HEK293 (cell line): Measurements from ENCODE around the gene CCL8.

Experiments used
- CTCF ChIA-PET: fragments of 350-600 bp; formaldehyde crosslinking; extraction: SDS; loops from one replicate; lab custom pipeline; 2021; ENCODE audit warnings: antibody characterized with exemption; lab: Yijun Ruan, JAX
- POLR2A ChIA-PET: fragments of 300-600 bp; formaldehyde crosslinking; extraction: SDS; loops from one replicate; lab custom pipeline; 2020; ENCODE audit warnings: antibody characterized with exemption, inconsistent platforms; lab: Yijun Ruan, JAX
- H3K27ac ChIP-seq: fragments of 200-500 bp; sonication (Bioruptor generic); 2 replicates; pipeline ENCODE4 v1.5.1; 2014; ENCODE audit warnings: low read depth, low read length, control low read depth, inconsistent platforms; ENCODE audit errors: extremely low read depth
- H3K36me3 ChIP-seq, 2 experiments: fragments of 200-500 bp in 1 of 2; sonication (Bioruptor generic) in 1 of 2; 1 replicate in 1 of 2; 2 replicates in 1 of 2; pipeline ENCODE4 v1.5.1; 2014 to 2017; ENCODE audit warnings: inconsistent platforms in 2 of 2, low read length in 2 of 2; ENCODE audit not compliant: control insufficient read depth in 2 of 2, insufficient read depth in 1 of 2
- H3K4me1 ChIP-seq: fragments of 200-500 bp; sonication (Bioruptor generic); 2 replicates; pipeline ENCODE4 v1.5.1; 2014; ENCODE audit warnings: mild to moderate bottlenecking, low read length, inconsistent platforms; ENCODE audit not compliant: control insufficient read depth, insufficient read depth
- H3K4me3 ChIP-seq: 2 replicates; pipeline ENCODE4 v1.5.1; 2011; ENCODE audit warnings: low read depth, mild to moderate bottlenecking, control low read depth, low read length, moderate library complexity
- H3K9me3 ChIP-seq: fragments of 200-500 bp; sonication (Bioruptor generic); 2 replicates; pipeline ENCODE4 v1.5.1; 2014; ENCODE audit warnings: low read depth, low read length, inconsistent platforms; ENCODE audit not compliant: control insufficient read depth, insufficient read depth
- EGR2 ChIP-seq: fragments of 450-650 bp; formaldehyde crosslinking; IDR thresholded peaks from 2 replicates; pipeline ENCODE4 v1.5.1; 2016; ENCODE audit warnings: low read depth, missing biosample characterization, missing genetic modification characterization
- KLF10 ChIP-seq: fragments of 450-650 bp; IDR thresholded peaks from 2 replicates; pipeline ENCODE4 v1.5.1; 2018; ENCODE audit warnings: missing biosample characterization, mild to moderate bottlenecking, missing genetic modification characterization
- SCRT2 ChIP-seq: fragments of 450-650 bp; formaldehyde crosslinking; IDR thresholded peaks from 2 replicates; pipeline ENCODE4 v1.5.1; 2016; ENCODE audit warnings: missing biosample characterization, missing genetic modification characterization
- ZBTB17 ChIP-seq: fragments of 450-650 bp; formaldehyde crosslinking; IDR thresholded peaks from 2 replicates; pipeline ENCODE4 v1.5.1; 2016; ENCODE audit warnings: missing biosample characterization, missing genetic modification characterization
- ZBTB6 ChIP-seq: fragments of 450-650 bp; formaldehyde crosslinking; IDR thresholded peaks from 2 replicates; pipeline ENCODE4 v1.5.1; 2017; ENCODE audit warnings: missing biosample characterization, missing genetic modification characterization
- ZFHX2 ChIP-seq: fragments of 450-650 bp; formaldehyde crosslinking; conservative IDR thresholded peaks from 2 replicates; pipeline ENCODE4 v1.5.1; 2016; ENCODE audit warnings: missing biosample characterization, missing genetic modification characterization
- ZFP37 ChIP-seq: fragments of 450-650 bp; formaldehyde crosslinking; IDR thresholded peaks from 2 replicates; pipeline ENCODE4 v1.5.1; 2016; ENCODE audit warnings: missing biosample characterization, missing genetic modification characterization
- ZNF157 ChIP-seq: fragments of 450-650 bp; formaldehyde crosslinking; IDR thresholded peaks from 2 replicates; pipeline ENCODE4 v1.5.1; 2016; ENCODE audit warnings: missing biosample characterization, missing genetic modification characterization
- ZNF169 ChIP-seq: fragments of 450-650 bp; formaldehyde crosslinking; IDR thresholded peaks from 2 replicates; pipeline ENCODE4 v1.5.1; 2016; ENCODE audit warnings: missing biosample characterization, missing genetic modification characterization
- ZNF18 ChIP-seq: fragments of 450-650 bp; formaldehyde crosslinking; IDR thresholded peaks from 2 replicates; pipeline ENCODE4 v1.5.1; 2016; ENCODE audit warnings: missing biosample characterization, missing genetic modification characterization
- ZNF2 ChIP-seq: fragments of 450-650 bp; formaldehyde crosslinking; IDR thresholded peaks from 2 replicates; pipeline ENCODE4 v1.5.1; 2016; ENCODE audit warnings: missing biosample characterization, missing genetic modification characterization
- ZNF26 ChIP-seq: fragments of 450-650 bp; formaldehyde crosslinking; IDR thresholded peaks from 2 replicates; pipeline ENCODE4 v1.5.1; 2016; ENCODE audit warnings: missing biosample characterization, missing genetic modification characterization
- ZNF266 ChIP-seq: fragments of 450-650 bp; formaldehyde crosslinking; IDR thresholded peaks from 2 replicates; pipeline ENCODE4 v1.5.1; 2016; ENCODE audit warnings: missing biosample characterization, missing genetic modification characterization, low read depth
- ZNF274 ChIP-seq, 2 experiments: fragments of 200-500 bp in 1 of 2; fragments of 450-650 bp in 1 of 2; sonication (Bioruptor generic) in 1 of 2; formaldehyde crosslinking in 1 of 2; IDR thresholded peaks; 2 replicates each; pipeline versions ENCODE4 v1.5.1 to v1.6.1; 2014 to 2016; ENCODE audit warnings: borderline replicate concordance in 1 of 2, inconsistent platforms in 1 of 2, low read length in 1 of 2, missing biosample characterization in 1 of 2, missing genetic modification characterization in 1 of 2
- ZNF324 ChIP-seq: fragments of 450-650 bp; formaldehyde crosslinking; IDR thresholded peaks from 2 replicates; pipeline ENCODE4 v1.5.1; 2016; ENCODE audit warnings: missing biosample characterization, missing genetic modification characterization
- ZNF398 ChIP-seq: fragments of 450-650 bp; formaldehyde crosslinking; IDR thresholded peaks from 2 replicates; pipeline ENCODE4 v1.5.1; 2017; ENCODE audit warnings: missing biosample characterization, missing genetic modification characterization
- ZNF521 ChIP-seq: fragments of 450-650 bp; formaldehyde crosslinking; IDR thresholded peaks from 2 replicates; pipeline ENCODE4 v1.5.1; 2017; ENCODE audit warnings: missing biosample characterization, mild to moderate bottlenecking, missing genetic modification characterization
- ZNF585B ChIP-seq: fragments of 450-650 bp; formaldehyde crosslinking; IDR thresholded peaks from 2 replicates; pipeline ENCODE4 v1.5.1; 2016; ENCODE audit warnings: missing biosample characterization, missing genetic modification characterization
- ZNF664 ChIP-seq: fragments of 450-650 bp; formaldehyde crosslinking; IDR thresholded peaks from 2 replicates; pipeline ENCODE4 v1.5.1; 2016; ENCODE audit warnings: missing biosample characterization, missing genetic modification characterization
- ZSCAN23 ChIP-seq: fragments of 450-650 bp; formaldehyde crosslinking; IDR thresholded peaks from 2 replicates; pipeline ENCODE4 v1.5.1; 2016; ENCODE audit warnings: missing biosample characterization, missing genetic modification characterization
- TF ChIP-seq, protein P1 (sequence below): fragments of 450-650 bp; formaldehyde crosslinking; optimal IDR thresholded peaks from 2 replicates; pipeline ENCODE3; 2016; ENCODE audit warnings: missing biosample characterization, mild to moderate bottlenecking, missing genetic modification characterization

The CCL8 gene

GRCh38 chr17:34357398-34357797 is 38.2 kb downstream of the CCL8 start:
- H3K27ac ChIP-seq: no peak overlapping the region
- no peak for TF ChIP-seq ZFHX2 (tag by site-specific recombination)
- TF ChIP-seq ZNF169: no peak
- no peak for TF ChIP-seq KLF10
- TF ChIP-seq SCRT2: no peak
- TF ChIP-seq ZSCAN23: no peak
- no peak for TF ChIP-seq ZNF521 (tag by site-specific recombination)
- no peak for TF ChIP-seq ZNF18 (tag by site-specific recombination)
- no peak for TF ChIP-seq ZNF157 (tag by site-specific recombination)
- no peak for TF ChIP-seq ZBTB17 (tag by site-specific recombination)
- no peak for TF ChIP-seq ZNF266 (tag by site-specific recombination)
- no peak for TF ChIP-seq ZNF274 (IDR thresholded peaks at IDR 0.05; ENCODE audit: low read length)
- no peak for TF ChIP-seq ZNF274 (tag by site-specific recombination; IDR thresholded peaks at IDR 0.05; ENCODE audit: borderline replicate concordance)
- TF ChIP-seq ZNF664: no peak
- no peak for TF ChIP-seq ZNF324 (tag by site-specific recombination)
- TF ChIP-seq, protein P1, sequence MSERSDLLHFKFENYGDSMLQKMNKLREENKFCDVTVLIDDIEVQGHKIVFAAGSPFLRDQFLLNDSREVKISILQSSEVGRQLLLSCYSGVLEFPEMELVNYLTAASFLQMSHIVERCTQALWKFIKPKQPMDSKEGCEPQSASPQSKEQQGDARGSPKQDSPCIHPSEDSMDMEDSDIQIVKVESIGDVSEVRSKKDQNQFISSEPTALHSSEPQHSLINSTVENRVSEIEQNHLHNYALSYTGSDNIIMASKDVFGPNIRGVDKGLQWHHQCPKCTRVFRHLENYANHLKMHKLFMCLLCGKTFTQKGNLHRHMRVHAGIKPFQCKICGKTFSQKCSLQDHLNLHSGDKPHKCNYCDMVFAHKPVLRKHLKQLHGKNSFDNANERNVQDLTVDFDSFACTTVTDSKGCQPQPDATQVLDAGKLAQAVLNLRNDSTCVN (tag by site-specific recombination): no peak
- TF ChIP-seq EGR2 (tag by site-specific recombination): no peak
- TF ChIP-seq ZNF398: no peak
- TF ChIP-seq ZFP37 (tag by site-specific recombination): no peak
- TF ChIP-seq, all 188 proteins: peak for 0
- no peaks in the 10 kb centered on the region for H3K9me3 ChIP-seq
- H3K4me3 ChIP-seq: no peak overlapping the region
- no peaks in the 10 kb centered on the region for H3K4me1 ChIP-seq
- no peaks in the 10 kb centered on the region for H3K36me3 ChIP-seq
- POLR2A ChIA-PET: no interaction called here
- CTCF ChIA-PET: interaction anchor here (1.0 to 13.9 kb wide), 4 partner anchors 39 to 186 kb away, joined by 4 to 578 read pairs (median 106); partner anchors contain the start of gene CCL8

DNA sequence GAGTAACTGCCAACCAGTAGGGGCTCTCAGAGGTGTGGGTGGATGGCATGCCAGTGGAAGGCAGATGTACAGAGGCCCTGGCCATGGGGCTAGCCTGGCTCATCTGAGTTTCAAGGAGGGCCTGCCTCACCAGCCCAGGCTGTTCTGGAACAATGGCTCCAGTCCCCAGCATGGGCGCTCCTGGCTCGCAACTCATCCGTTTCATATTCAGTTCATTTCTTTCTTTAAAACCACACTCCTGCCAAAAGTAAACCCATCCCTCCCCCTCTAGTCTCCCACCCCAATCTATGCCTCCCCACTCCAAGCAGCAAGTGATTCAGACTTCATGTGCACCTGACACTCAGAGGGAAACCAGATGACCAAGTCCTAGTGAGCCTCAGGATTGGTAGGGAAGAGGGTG is 39.4 kb downstream of the CCL8 start:
- TF ChIP-seq ZNF26 (tag by site-specific recombination) (no peak), ZNF2 (tag by site-specific recombination) (no peak), ZNF664 (no peak), ZBTB6 (tag by site-specific recombination) (no peak), ZNF585B (no peak)
- TF ChIP-seq, protein P1 (tag by site-specific recombination): no peak
- Histone ChIP-seq H3K9me3 (no peaks in the 10 kb centered on the region), H3K36me3 (no peaks in the 10 kb centered on the region), H3K27ac (no peak overlapping the region), H3K4me1 (no peaks in the 10 kb centered on the region), H3K4me3 (no peak overlapping the region)
- POLR2A ChIA-PET: no interaction called here
- CTCF ChIA-PET: interaction anchor here (0.6 to 13.9 kb wide), 6 partner anchors 13 to 162 kb away, joined by 3 to 578 read pairs (median 4); no protein-coding TSS in a partner anchor
